GM19193 (cell line): Measurements from ENCODE around the gene ZSCAN31.

Source experiments
- POLR2A ChIP-seq: IDR thresholded peaks from 4 replicates; pipeline ENCODE4 v1.6.1; 2011; ENCODE audit not compliant: insufficient read depth, insufficient read length; ENCODE audit errors: extremely low read depth

Gene ZSCAN31

GRCh38 chr6:28355743-28356665 is 20.1 kb upstream of the ZSCAN31 start:
- no peak for TF ChIP-seq POLR2A

DNA sequence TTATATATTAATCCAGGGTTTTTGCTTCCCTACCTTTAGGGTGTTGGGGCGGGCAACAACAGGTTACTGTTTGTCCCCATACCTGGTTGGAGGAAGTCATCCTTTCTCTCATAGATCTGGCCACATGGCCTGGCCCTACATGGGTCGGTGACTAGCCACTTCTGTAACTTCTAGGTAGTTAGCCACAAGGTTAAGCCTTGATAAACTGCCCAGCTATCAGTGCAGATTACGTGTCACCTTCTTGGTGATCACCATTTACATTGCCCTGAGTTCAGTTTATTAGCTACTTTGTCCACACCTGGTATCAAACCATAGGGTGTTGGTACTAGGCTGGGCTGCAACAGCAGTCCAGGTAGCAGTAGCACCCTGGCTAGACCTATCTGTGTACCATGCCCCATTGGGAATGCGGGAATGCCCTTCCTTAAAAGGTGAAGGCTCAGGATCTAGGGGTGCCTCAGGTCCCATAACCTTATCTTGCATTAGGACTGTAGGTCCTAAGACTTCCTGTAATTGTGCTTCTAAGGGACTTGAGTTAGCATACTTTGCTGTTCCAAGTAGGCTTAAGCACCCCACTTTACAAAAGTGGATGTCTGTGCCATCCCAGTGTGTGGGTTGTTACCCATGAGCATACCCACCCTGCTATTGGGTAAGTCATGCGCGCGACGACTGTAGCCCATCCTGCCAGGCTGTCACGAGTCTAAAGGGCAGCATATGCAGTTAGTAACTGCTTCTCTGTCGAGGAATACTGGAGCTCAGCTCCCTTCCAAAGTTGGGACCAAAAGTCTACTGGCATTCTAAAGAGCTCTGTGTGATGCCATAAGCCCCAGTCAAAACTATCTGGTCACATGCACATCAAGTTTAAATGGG is 19.0 kb upstream of the ZSCAN31 start:
- no peak for TF ChIP-seq POLR2A

DNA sequence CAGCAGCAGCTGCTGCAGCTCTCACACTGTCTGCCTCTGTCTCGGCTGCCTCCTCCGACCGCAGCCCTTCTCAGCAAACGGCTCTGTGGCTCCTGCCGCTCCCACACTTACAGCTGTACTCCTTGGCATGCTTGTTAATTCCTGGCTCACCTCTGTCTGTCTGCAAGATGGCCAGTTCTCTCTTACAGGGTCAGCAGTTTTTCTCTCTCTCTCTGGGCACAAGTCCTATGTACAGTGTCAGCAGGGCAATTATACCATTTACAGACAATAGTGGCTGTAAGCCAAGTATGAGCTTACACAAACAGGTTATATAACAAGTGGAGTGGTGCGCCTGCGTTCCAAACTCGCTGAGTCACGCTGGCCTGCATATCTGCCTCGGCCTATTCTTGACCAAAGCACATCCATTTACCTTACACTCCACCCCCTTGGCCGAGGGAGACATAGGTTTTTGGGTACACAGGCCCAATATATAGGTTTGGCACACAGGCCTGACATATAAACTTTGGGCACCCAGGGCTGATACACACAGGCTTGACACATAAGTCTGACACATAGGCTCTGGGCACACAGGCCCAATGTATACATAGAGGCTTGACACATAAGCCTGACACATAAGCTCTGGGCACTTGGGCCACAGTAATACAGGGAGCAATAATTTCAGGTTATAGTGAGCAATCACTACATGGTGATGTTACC is 18.2 kb upstream of the ZSCAN31 start:
- TF ChIP-seq POLR2A: no peak

- no peak for TF ChIP-seq POLR2A
Measured at GRCh38 chr6:28353356-28353755, 17.4 kb upstream of the ZSCAN31 start.

DNA sequence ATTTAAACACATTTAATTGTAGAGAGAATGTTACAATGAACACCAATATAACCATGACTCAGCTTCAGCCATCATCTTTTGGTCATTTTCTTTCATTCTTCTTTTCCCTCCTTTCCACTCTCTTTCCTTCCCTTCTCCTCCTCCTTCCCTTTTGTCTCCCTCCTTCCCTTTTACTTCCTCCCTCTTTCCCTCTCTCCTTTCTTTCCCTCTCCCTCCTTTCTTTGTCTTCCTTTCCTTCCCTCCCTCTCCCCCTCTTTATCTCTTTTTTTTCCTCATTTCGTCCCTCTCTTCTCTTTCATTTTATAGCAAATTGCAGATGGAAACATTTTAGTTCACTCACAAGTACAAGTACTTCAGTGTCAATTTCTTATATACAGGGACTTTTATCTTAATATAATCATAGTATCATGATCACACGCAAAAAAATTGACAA is 15.6 kb upstream of the ZSCAN31 start:
- TF ChIP-seq POLR2A: no peak

DNA sequence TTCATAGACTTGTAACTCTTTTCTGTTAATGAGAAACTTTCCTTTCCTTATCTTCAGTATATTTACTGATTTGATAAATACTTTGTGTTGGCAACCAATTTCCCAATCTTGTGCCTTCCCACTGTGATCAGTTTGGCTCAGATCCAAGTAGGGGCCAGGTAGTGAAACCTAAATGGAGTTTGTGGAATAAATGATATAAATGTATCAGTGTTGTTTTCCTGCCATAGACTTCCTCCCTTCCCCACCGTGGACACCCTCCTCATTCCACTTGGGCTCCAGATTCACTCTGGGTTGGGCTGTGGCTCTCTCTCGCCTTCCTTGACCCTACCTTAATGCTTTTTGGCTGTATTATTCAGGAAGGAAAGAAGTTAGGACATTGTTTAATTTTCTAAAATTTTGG is 15.1 kb upstream of the ZSCAN31 start:
- no peak for TF ChIP-seq POLR2A

- TF ChIP-seq POLR2A: peak; percentile 84
Measured at GRCh38 chr6:28349892-28350737, 14.2 kb upstream of the ZSCAN31 start, which contains the start of gene ZKSCAN3. ZKSCAN3 (plus strand) TSS chr6:28349947; CDS start chr6:28359587, 9,640 bp downstream.

DNA sequence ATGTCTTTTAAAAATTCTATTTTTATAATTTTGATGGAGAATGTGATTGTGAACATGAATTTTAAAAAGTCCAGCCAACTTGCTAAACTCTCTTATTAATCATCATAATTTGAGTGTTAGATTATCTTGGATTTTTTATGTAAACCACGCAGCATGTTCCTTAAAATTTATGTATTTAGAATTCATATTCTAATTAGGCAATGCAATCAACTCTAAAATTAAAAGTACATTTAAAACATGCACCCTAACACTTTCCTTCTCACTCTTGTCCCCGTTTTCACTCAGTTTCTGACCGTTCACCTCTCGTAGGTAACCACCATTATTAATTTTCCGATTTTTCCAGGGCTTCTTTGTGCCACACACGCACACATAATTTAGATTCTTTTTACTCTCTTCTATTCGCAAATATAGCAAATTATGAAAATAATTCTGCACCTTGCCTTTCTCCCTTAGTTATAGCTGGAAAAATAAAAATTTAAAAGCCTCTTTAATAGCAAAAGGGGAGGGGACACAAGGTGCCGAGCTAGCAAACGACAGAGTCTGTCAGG is 13.5 kb upstream of the ZSCAN31 start:
- TF ChIP-seq POLR2A: no peak

- no peak for TF ChIP-seq POLR2A
Measured at GRCh38 chr6:28347119-28347518, 11.2 kb upstream of the ZSCAN31 start.

DNA sequence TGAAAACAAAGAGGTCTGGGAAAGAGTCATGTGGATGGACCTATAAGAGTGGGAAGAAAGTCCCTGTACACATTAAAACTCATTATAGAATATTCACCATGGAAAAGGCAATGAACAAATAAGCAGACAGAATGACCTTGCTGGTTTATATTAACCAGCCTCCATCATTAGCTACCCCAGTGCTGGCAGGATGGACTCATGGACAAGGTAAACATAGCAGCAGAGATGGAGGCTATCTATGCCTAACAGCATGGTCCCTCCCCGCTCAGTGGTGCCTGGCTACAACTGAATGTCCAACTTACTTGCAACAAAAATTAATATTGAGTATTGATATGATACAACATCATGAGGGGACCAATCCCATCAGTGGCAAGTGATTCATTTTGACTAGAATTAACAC is 9.3 kb upstream of the ZSCAN31 start:
- TF ChIP-seq POLR2A: no peak

- TF ChIP-seq POLR2A: no peak
Measured at GRCh38 chr6:28343898-28344677, 8.1 kb upstream of the ZSCAN31 start.

DNA sequence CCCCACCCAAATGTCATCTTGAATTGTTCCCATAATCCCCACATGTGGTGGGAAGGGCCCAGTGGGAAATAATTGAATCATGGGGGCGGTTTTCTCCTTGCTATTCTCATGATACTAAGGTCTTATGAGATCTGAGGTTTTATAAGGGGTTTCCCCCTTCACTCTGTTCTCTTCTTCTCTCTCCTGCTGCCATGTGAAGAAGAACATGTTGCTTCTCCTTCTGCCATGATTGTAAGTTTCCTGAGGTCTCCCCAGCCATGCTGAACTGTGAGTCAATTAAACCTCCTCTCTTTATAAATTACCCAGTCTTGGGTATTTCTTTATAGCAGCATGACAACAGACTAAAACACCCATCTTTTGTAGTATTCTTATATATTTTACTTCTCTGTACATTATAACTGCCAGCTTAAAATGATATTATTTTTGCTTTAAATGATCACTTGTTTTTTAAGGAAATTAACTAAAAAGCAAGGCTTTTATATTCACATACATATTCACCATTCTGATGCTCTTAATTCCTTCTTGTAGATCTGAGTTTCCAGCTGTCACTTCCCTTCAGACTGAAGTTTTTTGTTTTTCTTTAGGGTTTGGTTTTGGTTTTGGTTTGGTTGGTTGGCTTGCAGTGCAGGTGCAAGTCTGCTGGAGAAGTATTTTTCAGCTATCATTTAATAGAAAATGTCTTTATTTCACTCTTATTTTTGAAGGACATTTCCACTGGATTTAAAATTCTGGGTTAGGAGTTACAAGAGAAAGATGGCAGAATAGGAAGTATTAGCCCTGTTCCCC is 4.6 kb upstream of the ZSCAN31 start:
- no peak for TF ChIP-seq POLR2A
